Measurements from ENCODE around the gene RIMKLA.

RIMKLA gene

GRCh38 chr1:42380586-42381279 lies at the start of gene RIMKLA:
Gene RIMKLA (plus strand): TSS chr1:42380792. CDS start chr1:42380935, 143 bp downstream.
- TF ChIP-seq, protein P1, sequence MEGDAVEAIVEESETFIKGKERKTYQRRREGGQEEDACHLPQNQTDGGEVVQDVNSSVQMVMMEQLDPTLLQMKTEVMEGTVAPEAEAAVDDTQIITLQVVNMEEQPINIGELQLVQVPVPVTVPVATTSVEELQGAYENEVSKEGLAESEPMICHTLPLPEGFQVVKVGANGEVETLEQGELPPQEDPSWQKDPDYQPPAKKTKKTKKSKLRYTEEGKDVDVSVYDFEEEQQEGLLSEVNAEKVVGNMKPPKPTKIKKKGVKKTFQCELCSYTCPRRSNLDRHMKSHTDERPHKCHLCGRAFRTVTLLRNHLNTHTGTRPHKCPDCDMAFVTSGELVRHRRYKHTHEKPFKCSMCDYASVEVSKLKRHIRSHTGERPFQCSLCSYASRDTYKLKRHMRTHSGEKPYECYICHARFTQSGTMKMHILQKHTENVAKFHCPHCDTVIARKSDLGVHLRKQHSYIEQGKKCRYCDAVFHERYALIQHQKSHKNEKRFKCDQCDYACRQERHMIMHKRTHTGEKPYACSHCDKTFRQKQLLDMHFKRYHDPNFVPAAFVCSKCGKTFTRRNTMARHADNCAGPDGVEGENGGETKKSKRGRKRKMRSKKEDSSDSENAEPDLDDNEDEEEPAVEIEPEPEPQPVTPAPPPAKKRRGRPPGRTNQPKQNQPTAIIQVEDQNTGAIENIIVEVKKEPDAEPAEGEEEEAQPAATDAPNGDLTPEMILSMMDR (IDR thresholded peaks at IDR 0.05; ENCODE audit: insufficient read depth, low read depth, low read length, missing control alignments), result no peak
- peak; percentile 51 for DNase-seq (ENCODE audit: low read depth)
- no peak within 1 kb of the TSS for H3K4me3 ChIP-seq (ENCODE audit: low read length)

DNA sequence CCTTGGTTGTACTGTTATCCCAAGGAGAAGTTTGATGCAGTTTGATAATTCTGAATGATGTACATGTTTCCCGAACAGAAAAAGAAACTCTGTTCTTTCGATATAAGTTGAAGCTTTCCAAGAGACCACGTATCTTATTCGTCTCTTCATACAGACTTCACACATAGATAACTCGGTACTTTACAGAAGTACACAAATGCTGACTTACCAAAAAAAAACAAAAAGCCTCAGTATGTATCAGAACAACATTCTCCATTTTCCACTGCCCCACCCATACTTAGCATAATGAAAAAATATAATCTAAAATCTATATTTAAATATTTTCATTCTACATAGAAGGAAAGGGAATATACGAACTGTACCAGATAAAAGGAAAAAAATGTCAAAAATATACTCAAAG lies 47.7 kb upstream of the RIMKLA start:
- H3K4me3 ChIP-seq (ENCODE audit: low read length), result no peak overlapping the region
- no peak for DNase-seq (ENCODE audit: low read depth)
- TF ChIP-seq, protein P1 (IDR thresholded peaks at IDR 0.05; ENCODE audit: insufficient read depth, low read depth, low read length, missing control alignments), result no peak

GRCh38 chr1:42333662-42334239 lies 46.8 kb upstream of the RIMKLA start:
- peak overlapping the region; percentile 91 for H3K4me3 ChIP-seq (ENCODE audit: low read length)
- TF ChIP-seq, protein P1 (IDR thresholded peaks at IDR 0.05; ENCODE audit: insufficient read depth, low read depth, low read length, missing control alignments), result no peak

GRCh38 chr1:42334240-42335049 lies 46.1 kb upstream of the RIMKLA start:
- peak; percentile 64 for DNase-seq (ENCODE audit: low read depth)
- peak overlapping the region; percentile 91 for H3K4me3 ChIP-seq (ENCODE audit: low read length)
- TF ChIP-seq, protein P1 (IDR thresholded peaks at IDR 0.05; ENCODE audit: insufficient read depth, low read depth, low read length, missing control alignments), result peak; percentile 2

More at GRCh38 chr1:42333662-42334239, 46.8 kb upstream of the RIMKLA start:
- DNase-seq (ENCODE audit: low read depth), result peak; percentile 36

GRCh38 chr1:42335050-42335808 lies 45.4 kb upstream of the RIMKLA start, which contains the start of gene FOXJ3:
Gene FOXJ3 (minus strand): TSS chr1:42335235. CDS start chr1:42311093, 24,142 bp downstream.
- TF ChIP-seq, protein P1 (IDR thresholded peaks at IDR 0.05; ENCODE audit: insufficient read depth, low read depth, low read length, missing control alignments), result no peak
- peak within 1 kb of the TSS; percentile 91 for H3K4me3 ChIP-seq (ENCODE audit: low read length)
- peak; percentile 97 for DNase-seq (ENCODE audit: low read depth)

DNA sequence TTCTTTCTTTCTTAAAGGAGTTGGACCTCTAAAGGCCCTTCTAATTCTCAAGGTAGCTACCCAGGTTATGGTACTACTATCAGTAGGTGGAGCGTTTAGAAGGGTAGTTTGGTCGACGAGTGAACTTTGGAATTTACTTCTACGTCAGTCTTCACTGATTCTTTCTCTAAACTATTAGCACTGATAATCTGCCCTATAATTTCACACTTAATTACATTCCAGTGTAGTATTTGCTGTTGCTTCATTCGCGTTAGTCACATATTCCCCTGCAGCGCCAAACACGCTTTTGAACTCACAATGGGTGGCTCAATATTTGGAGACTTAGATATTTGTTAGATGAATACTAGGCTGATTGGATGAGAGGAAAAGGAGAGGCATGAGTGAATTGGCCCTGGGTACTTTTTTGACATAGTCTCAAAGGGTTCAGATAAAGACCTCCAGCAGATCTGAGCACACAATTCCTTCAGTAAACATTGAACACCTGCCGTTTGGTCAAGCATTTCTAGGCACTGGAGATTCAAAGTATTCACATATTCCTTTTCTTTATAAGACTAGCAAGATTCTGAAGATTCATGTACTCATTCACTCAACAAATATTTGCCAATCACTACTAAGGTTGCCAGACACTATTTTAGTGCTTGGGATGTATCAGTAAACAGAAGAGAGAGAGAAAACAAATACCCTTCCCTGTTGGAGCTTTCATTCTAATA lies 44.6 kb upstream of the RIMKLA start:
- TF ChIP-seq, protein P1 (IDR thresholded peaks at IDR 0.05; ENCODE audit: insufficient read depth, low read depth, low read length, missing control alignments), result no peak
- DNase-seq (ENCODE audit: low read depth), result peak; percentile 94
- peak overlapping the region; percentile 91 for H3K4me3 ChIP-seq (ENCODE audit: low read length)

All from epithelial cell of esophagus (primary cell).